WTC11 (cell line): ENCODE measurements around the gene IRF4. TPM values are rescaled to one million over a fixed set of nuclear protein-coding genes. Genes with fewer than 3 reads are reported as not detected.

ENCODE experiments used
- ATAC-seq: fragments of 200-7000 bp; cut with Tn5 transposase; 2 replicates; pipeline ENCODE4 v1.10.0; 2021; ENCODE audit warnings: mild to moderate bottlenecking, moderate library complexity
- CTCF ChIA-PET: fragments of 300-600 bp; sonication (Branson Sonifier 250); formaldehyde crosslinking; loops from one replicate; lab custom pipeline; 2021; ENCODE audit warnings: antibody characterized with exemption; lab: Charles Lee
- POLR2A ChIA-PET: fragments of 350-600 bp; sonication (Branson Sonifier 250); formaldehyde crosslinking; loops from one replicate; lab custom pipeline; 2021; ENCODE audit warnings: antibody characterized with exemption; lab: Charles Lee
- DNase-seq: peaks from one replicate; pipeline ENCODE4 v3.0.0; 2021; ENCODE audit warnings: low spot score
- H3K27ac Mint-ChIP-seq: 2 replicates; pipeline ENCODE4 v1.8.0; 2021; ENCODE audit warnings: mixed read lengths
- H3K27me3 Mint-ChIP-seq: 2 replicates; pipeline ENCODE4 v1.8.0; 2021; ENCODE audit warnings: low read depth, mild to moderate bottlenecking, moderate library complexity, mixed read lengths
- H3K36me3 Mint-ChIP-seq: 2 replicates; pipeline ENCODE4 v1.8.0; 2021; ENCODE audit warnings: mixed read lengths
- H3K4me1 Mint-ChIP-seq: 2 replicates; pipeline ENCODE4 v1.8.0; 2022; ENCODE audit warnings: mixed read lengths
- H3K4me3 Mint-ChIP-seq: 2 replicates; pipeline ENCODE4 v1.8.0; 2021; ENCODE audit warnings: mild to moderate bottlenecking, moderate library complexity, mixed read lengths
- H3K9me3 Mint-ChIP-seq: 2 replicates; pipeline ENCODE4 v1.8.0; 2021; ENCODE audit warnings: mixed read lengths
- ARID4B ChIP-seq: sonication (generic); formaldehyde crosslinking; IDR thresholded peaks from 2 replicates; pipeline ENCODE4 v1.8.0; 2023; ENCODE audit warnings: missing genetic modification reagents, mild to moderate bottlenecking, borderline replicate concordance
- ATF1 ChIP-seq: sonication (generic); formaldehyde crosslinking; IDR thresholded peaks from 2 replicates; pipeline ENCODE4 v1.8.1; 2023; ENCODE audit warnings: mild to moderate bottlenecking, moderate library complexity, missing genetic modification reagents
- E2F5 ChIP-seq: sonication (generic); formaldehyde crosslinking; IDR thresholded peaks from 2 replicates; pipeline ENCODE4 v1.8.1; 2022; ENCODE audit warnings: mild to moderate bottlenecking, moderate library complexity, missing genetic modification reagents
- ERG ChIP-seq: fragments of 250-450 bp; sonication (Bioruptor Pico); IDR thresholded peaks from 2 replicates; pipeline ENCODE4 v1.8.0; 2021; ENCODE audit warnings: mild to moderate bottlenecking
- GRHL2 ChIP-seq: fragments of 250-450 bp; sonication (Bioruptor Pico); IDR thresholded peaks from 2 replicates; pipeline ENCODE4 v1.8.0; 2022; ENCODE audit warnings: mild to moderate bottlenecking, moderate library complexity; ENCODE audit not compliant: insufficient replicate concordance, severe bottlenecking
- IRF2 ChIP-seq: sonication (generic); formaldehyde crosslinking; IDR thresholded peaks from 2 replicates; pipeline ENCODE4 v1.8.0; 2022; ENCODE audit warnings: low read depth, missing genetic modification reagents, borderline replicate concordance
- PRRX2 ChIP-seq: fragments of 250-450 bp; sonication (Bioruptor Pico); IDR thresholded peaks from 2 replicates; pipeline ENCODE4 v1.8.0; 2021; ENCODE audit warnings: mild to moderate bottlenecking
- SOX15 ChIP-seq: fragments of 250-450 bp; sonication (Bioruptor Pico); IDR thresholded peaks from 2 replicates; pipeline ENCODE4 v1.9.0; 2021; ENCODE audit warnings: mild to moderate bottlenecking
- STAT6 ChIP-seq: sonication (generic); formaldehyde crosslinking; conservative IDR thresholded peaks from 2 replicates; pipeline ENCODE4 v1.8.1; 2023; ENCODE audit warnings: mild to moderate bottlenecking, low read depth, missing genetic modification reagents, moderate library complexity
- TEAD4 ChIP-seq: sonication (generic); formaldehyde crosslinking; IDR thresholded peaks from 2 replicates; pipeline ENCODE4 v1.8.0; 2022; ENCODE audit warnings: mild to moderate bottlenecking, missing genetic modification reagents
- USF2 ChIP-seq: sonication (generic); formaldehyde crosslinking; IDR thresholded peaks from 2 replicates; pipeline ENCODE4 v1.8.1; 2023; ENCODE audit warnings: mild to moderate bottlenecking, missing genetic modification reagents, moderate library complexity
- ZBTB21 ChIP-seq: sonication (generic); formaldehyde crosslinking; IDR thresholded peaks from 2 replicates; pipeline ENCODE4 v1.8.1; 2023; ENCODE audit warnings: mild to moderate bottlenecking, missing genetic modification reagents, borderline replicate concordance
- ZBTB43 ChIP-seq: sonication (generic); formaldehyde crosslinking; IDR thresholded peaks from 2 replicates; pipeline ENCODE4 v1.8.1; 2023; ENCODE audit warnings: mild to moderate bottlenecking, missing genetic modification reagents
- ZNF219 ChIP-seq: sonication (generic); formaldehyde crosslinking; IDR thresholded peaks from 2 replicates; pipeline ENCODE4 v1.8.0; 2023; ENCODE audit warnings: missing genetic modification reagents, mild to moderate bottlenecking, borderline replicate concordance
- ZNF281 ChIP-seq: sonication (generic); formaldehyde crosslinking; IDR thresholded peaks from 2 replicates; pipeline ENCODE4 v1.8.0; 2023; ENCODE audit warnings: mild to moderate bottlenecking, missing genetic modification reagents
- total RNA-seq: library from RNA; stranded (reverse); gene quantifications from 3 replicates; pipeline ENCODE4 v1.2.3, GENCODE V29; 2021

IRF4 gene
- total RNA-seq, 1 experiment from 2014 or later, result 1.6 TPM

- TF ChIP-seq STAT6 (CRISPR knock-in tag), result no peak
- TF ChIP-seq ZBTB21 (CRISPR knock-in tag), result no peak
- no peak for TF ChIP-seq E2F5 (CRISPR knock-in tag)
- no peak for TF ChIP-seq ZNF219 (CRISPR knock-in tag)
- TF ChIP-seq ZNF281, result no peak
- no peak for TF ChIP-seq ERG (CRISPR knock-in tag)
- no peak for TF ChIP-seq ZBTB43 (CRISPR knock-in tag)
- TF ChIP-seq SOX15, result no peak
- no peak for TF ChIP-seq USF2
- TF ChIP-seq IRF2 (CRISPR knock-in tag), result no peak
- no peak for TF ChIP-seq TEAD4 (CRISPR knock-in tag)
These were observed 24.9 kb upstream of the IRF4 start (continued) for GRCh38 chr6:366389-367297.

- ATAC-seq (no peak), DNase-seq (no peak)
- Mint-ChIP-seq H3K27ac (no peak overlapping the region), H3K9me3 (peaks cover 71% of the 10 kb centered on the region), H3K4me1 (no peaks in the 10 kb centered on the region), H3K36me3 (peaks cover 71% of the 10 kb centered on the region), H3K27me3 (peaks cover 24% of the 10 kb centered on the region), H3K4me3 (no peak overlapping the region)
- POLR2A ChIA-PET, result no interaction called here
- TF ChIP-seq ATF1 (CRISPR knock-in tag) (no peak), PRRX2 (CRISPR knock-in tag) (no peak), ARID4B (CRISPR knock-in tag) (no peak), GRHL2 (CRISPR knock-in tag) (no peak)
- CTCF ChIA-PET, result no interaction called here
These were observed 24.2 kb upstream of the IRF4 start for GRCh38 chr6:367298-367794.
